ENCODE data around the gene LYZL4.

The LYZL4 gene

GRCh38 chr3:42357335-42357734 is 53.1 kb downstream of the LYZL4 start:
- Histone ChIP-seq H3K4me3 (ENCODE audit: low read length) (no peak overlapping the region), H3K9ac (ENCODE audit: low read length) (no peak overlapping the region), H3K27me3 (ENCODE audit: control insufficient read depth, insufficient read depth, low read length) (no peaks in the 10 kb centered on the region), H3K4me1 (ENCODE audit: control insufficient read depth, insufficient read depth, low read length) (no peaks in the 10 kb centered on the region), H3K9me3 (ENCODE audit: control insufficient read depth, low read length) (no peaks in the 10 kb centered on the region), H3K36me3 (ENCODE audit: control insufficient read depth, insufficient read depth, low read length) (no peaks in the 10 kb centered on the region)

GRCh38 chr3:42355612-42356011 is 54.8 kb downstream of the LYZL4 start:
- Histone ChIP-seq H3K4me3 (ENCODE audit: low read length) (no peak overlapping the region), H3K27me3 (ENCODE audit: control insufficient read depth, insufficient read depth, low read length) (no peaks in the 10 kb centered on the region), H3K9me3 (ENCODE audit: control insufficient read depth, low read length) (no peaks in the 10 kb centered on the region), H3K9ac (ENCODE audit: low read length) (no peak overlapping the region), H3K4me1 (ENCODE audit: control insufficient read depth, insufficient read depth, low read length) (no peaks in the 10 kb centered on the region), H3K36me3 (ENCODE audit: control insufficient read depth, insufficient read depth, low read length) (no peaks in the 10 kb centered on the region)

- H3K4me1 ChIP-seq (ENCODE audit: control insufficient read depth, insufficient read depth, low read length), result no peaks in the 10 kb centered on the region
- no peak overlapping the region for H3K4me3 ChIP-seq (ENCODE audit: low read length)
- H3K36me3 ChIP-seq (ENCODE audit: control insufficient read depth, insufficient read depth, low read length), result no peaks in the 10 kb centered on the region
- no peak overlapping the region for H3K9ac ChIP-seq (ENCODE audit: low read length)
- H3K9me3 ChIP-seq (ENCODE audit: control insufficient read depth, low read length), result no peaks in the 10 kb centered on the region
- no peaks in the 10 kb centered on the region for H3K27me3 ChIP-seq (ENCODE audit: control insufficient read depth, insufficient read depth, low read length)
Observed at GRCh38 chr3:42353631-42354030, 56.8 kb downstream of the LYZL4 start.

GRCh38 chr3:42351207-42351606 is 59.2 kb downstream of the LYZL4 start:
- Histone ChIP-seq H3K4me1 (ENCODE audit: control insufficient read depth, insufficient read depth, low read length) (no peaks in the 10 kb centered on the region), H3K36me3 (ENCODE audit: control insufficient read depth, insufficient read depth, low read length) (no peaks in the 10 kb centered on the region), H3K27me3 (ENCODE audit: control insufficient read depth, insufficient read depth, low read length) (no peaks in the 10 kb centered on the region), H3K9me3 (ENCODE audit: control insufficient read depth, low read length) (no peaks in the 10 kb centered on the region), H3K9ac (ENCODE audit: low read length) (no peak overlapping the region), H3K4me3 (ENCODE audit: low read length) (no peak overlapping the region)

- Histone ChIP-seq H3K36me3 (ENCODE audit: control insufficient read depth, insufficient read depth, low read length) (no peaks in the 10 kb centered on the region), H3K27me3 (ENCODE audit: control insufficient read depth, insufficient read depth, low read length) (no peaks in the 10 kb centered on the region), H3K4me3 (ENCODE audit: low read length) (no peak overlapping the region), H3K9me3 (ENCODE audit: control insufficient read depth, low read length) (no peaks in the 10 kb centered on the region), H3K9ac (ENCODE audit: low read length) (no peak overlapping the region), H3K4me1 (ENCODE audit: control insufficient read depth, insufficient read depth, low read length) (no peaks in the 10 kb centered on the region)
Observed at GRCh38 chr3:42349765-42350594, 60.4 kb downstream of the LYZL4 start.

GRCh38 chr3:42347928-42348327 is 62.5 kb downstream of the LYZL4 start:
- H3K36me3 ChIP-seq (ENCODE audit: control insufficient read depth, insufficient read depth, low read length), result no peaks in the 10 kb centered on the region
- H3K4me1 ChIP-seq (ENCODE audit: control insufficient read depth, insufficient read depth, low read length), result no peaks in the 10 kb centered on the region
- H3K27me3 ChIP-seq (ENCODE audit: control insufficient read depth, insufficient read depth, low read length), result peaks cover 4% of the 10 kb centered on the region
- no peak overlapping the region for H3K9ac ChIP-seq (ENCODE audit: low read length)
- H3K9me3 ChIP-seq (ENCODE audit: control insufficient read depth, low read length), result no peaks in the 10 kb centered on the region
- no peak overlapping the region for H3K4me3 ChIP-seq (ENCODE audit: low read length)
